ENCODE results near the gene RNF10. TPM values are rescaled to one million over a fixed set of nuclear protein-coding genes. Genes with fewer than 3 reads are reported as not detected.

RNF10 gene
- 100 to 1,000 TPM; 147 to 314 (median 180) TPM for total RNA-seq

DNA sequence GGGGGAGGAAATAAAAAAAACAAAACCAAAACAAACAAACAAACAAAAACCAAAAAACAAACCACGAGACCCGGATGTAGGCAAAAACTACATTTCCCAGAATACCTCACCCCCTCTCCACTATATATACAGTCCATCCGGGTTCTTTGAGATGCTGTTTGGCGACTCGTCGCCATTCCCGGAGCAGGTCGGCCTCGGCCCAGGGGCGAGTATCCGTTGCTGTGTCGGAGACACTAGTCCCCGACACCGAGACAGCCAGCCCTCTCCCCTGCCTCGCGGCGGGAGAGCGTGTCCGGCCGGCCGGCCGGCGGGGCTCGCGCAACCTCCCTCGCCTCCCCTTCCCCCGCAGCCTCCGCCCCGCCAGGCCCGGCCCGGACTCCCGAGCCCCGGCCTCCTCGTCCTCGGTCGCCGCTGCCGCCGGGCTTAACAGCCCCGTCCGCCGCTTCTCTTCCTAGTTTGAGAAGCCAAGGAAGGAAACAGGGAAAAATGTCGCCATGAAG is at the start of gene RNF10:
Gene RNF10, plus strand, starts transcription at position 154 of the 500 bp plus-strand sequence. CDS start 456 bp downstream, outside the sequence.
- TF ChIP-seq, protein P1, sequence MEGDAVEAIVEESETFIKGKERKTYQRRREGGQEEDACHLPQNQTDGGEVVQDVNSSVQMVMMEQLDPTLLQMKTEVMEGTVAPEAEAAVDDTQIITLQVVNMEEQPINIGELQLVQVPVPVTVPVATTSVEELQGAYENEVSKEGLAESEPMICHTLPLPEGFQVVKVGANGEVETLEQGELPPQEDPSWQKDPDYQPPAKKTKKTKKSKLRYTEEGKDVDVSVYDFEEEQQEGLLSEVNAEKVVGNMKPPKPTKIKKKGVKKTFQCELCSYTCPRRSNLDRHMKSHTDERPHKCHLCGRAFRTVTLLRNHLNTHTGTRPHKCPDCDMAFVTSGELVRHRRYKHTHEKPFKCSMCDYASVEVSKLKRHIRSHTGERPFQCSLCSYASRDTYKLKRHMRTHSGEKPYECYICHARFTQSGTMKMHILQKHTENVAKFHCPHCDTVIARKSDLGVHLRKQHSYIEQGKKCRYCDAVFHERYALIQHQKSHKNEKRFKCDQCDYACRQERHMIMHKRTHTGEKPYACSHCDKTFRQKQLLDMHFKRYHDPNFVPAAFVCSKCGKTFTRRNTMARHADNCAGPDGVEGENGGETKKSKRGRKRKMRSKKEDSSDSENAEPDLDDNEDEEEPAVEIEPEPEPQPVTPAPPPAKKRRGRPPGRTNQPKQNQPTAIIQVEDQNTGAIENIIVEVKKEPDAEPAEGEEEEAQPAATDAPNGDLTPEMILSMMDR (IDR thresholded peaks at IDR 0.05; ENCODE audit: low read depth), result no peak

DNA sequence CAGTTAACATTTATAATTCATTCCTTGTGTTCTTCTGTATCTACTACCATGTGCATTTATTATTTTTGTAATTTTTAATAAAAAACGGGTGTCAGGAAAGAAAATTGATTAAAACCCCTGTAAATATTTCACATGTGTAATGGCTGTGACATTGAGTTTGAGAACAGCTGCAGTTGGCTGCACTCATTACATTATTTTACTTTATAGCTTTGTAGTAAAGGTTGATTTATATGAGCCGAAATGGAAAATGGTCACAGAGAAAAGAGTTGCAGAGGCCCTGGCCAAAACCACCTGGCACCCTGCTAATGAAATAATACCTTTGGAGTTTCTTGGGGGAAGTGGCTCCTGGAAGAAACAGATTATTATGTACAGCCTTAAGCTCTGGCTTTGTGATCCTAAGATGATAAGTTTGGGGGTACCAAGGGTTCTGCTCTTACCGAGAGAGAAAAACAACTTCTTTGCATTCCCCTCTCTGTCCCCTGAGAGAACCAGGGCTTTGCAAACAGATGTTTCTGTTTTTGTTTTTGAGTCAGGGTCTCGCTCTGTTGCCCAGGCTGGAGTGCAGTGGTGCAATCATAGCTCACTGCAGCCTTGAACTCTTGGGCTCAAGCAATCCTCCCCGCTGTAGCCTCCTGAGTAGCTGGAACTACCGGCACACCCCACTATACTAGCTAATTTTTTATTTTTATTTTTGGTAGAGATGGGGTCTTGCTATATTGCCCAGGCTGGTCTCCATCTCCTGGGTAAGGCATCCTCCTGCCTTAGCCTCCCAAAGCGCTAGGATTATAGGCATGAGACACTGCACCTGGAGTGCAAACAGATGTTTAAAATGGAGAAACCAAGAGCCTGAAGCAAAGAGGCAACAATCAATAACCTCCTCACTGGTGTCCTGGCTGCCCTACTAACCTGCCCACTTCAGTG is 47.9 kb upstream of the RNF10 start:
- TF ChIP-seq, protein P1 (IDR thresholded peaks at IDR 0.05; ENCODE audit: low read depth), result no peak

DNA sequence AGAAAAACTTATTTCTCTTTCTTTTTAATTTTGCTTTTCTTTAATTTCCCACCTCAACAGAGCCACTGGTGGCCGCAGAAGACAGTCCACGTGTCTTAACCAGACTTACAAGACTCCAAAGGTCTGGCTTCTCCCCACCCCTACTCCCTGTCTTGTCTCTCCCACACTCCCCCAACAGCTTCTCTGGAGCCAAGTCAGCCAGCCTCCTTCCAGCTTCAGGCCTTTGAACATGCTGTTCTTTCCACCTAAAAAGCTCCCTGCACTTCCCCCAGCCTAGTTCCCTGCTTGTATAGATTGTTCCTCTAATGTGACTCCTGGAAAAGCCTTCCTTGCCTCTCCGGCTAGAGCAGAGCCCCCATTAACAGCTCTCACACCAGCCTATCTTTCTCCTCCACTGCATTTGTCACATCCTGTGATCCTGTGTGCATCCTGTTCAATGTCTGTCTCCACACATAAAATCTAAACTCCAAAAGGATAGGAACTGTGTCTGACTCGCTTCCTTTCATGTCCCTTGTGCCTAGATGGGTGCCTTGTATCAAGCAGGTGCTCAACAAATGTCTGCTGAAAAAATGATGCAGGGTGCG is 46.0 kb upstream of the RNF10 start:
- TF ChIP-seq, protein P1 (IDR thresholded peaks at IDR 0.05; ENCODE audit: low read depth), result no peak

DNA sequence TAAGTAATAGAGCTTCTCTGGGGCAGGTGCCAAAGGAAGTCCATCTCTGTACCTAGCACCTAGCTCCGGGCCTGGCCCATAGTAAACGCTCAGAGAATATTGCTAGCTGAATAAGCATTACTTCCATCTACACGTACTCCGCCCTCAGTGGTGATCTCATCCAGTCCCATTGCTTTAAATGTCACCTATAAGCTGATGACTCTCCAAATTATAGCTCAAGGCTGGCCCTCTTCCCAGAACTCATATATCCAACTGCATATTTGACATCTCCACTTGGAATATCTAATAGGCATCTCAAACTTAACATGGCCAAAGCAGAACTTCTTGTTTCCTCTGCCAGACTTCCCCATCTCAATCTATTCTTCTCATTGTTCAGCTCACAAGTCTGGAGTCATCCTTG is 45.1 kb upstream of the RNF10 start:
- TF ChIP-seq, protein P1 (IDR thresholded peaks at IDR 0.05; ENCODE audit: low read depth), result no peak

DNA sequence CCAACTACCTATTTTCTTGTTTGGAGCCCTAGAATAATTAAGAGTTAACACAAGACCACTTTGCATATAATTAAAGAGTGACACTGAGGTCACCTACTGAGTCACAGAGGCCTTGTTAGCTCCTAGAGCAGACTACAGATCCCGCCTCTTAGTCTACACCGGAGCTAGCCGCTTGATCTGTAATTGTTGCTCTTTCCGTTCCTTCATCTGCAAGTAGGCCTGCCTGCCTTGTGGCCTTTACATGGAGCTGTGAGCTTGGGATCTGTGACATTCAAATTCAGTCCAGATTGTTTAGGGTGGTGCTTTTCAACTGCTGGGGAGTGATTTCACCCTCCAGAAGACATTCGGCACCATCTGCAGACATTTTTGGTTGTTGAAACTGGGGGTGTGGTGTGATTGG is 43.8 kb upstream of the RNF10 start:
- TF ChIP-seq, protein P1 (IDR thresholded peaks at IDR 0.05; ENCODE audit: low read depth), result no peak

DNA sequence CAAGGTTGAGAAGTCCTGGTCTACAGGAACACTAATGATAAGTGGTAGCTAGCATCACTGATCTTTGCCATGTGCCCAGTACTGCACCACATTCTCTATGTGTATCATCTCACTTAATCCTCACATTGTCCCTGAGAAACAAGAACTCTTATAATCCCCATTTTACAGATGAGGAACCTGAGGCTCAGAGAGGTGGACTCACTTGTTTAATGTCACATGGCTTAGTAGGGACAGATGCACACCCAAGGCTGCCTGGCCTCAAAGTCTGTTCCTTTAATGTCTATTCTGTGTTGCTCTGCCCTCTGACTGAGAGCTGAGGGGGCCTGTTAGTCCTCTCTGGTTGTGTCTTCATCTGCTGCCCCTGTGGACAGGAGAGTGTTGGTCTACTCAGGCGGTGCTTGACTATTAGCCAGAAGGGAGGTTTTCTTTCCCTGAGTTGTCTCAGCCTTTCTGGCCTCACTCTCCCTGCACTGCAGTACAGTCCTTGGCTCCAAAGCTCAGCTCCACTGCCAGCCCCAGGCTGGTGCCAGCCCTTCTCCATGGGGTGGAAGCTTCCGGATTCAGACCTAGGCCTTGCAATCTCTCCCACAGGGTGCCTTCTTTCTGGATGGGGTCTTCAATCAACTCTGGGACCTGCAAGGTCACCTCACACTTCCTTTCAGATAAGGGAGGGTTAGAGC is 43.2 kb upstream of the RNF10 start:
- TF ChIP-seq, protein P1 (IDR thresholded peaks at IDR 0.05; ENCODE audit: low read depth), result no peak

Measured in subcutaneous adipose tissue (tissue), 4 donors.